ENCODE data around the gene STXBP4. TPM values are rescaled to one million over a fixed set of nuclear protein-coding genes. Genes with fewer than 3 reads are reported as not detected.

STXBP4 gene
- total RNA-seq, result 4.7 TPM
- long read RNA-seq, partial matches to known transcripts, result 0 of 2 reads
- long read RNA-seq, other reads (novel, unspliced or antisense), result 2 of 2 reads

GRCh38 chr17:54968262-54968987 is at the start of gene STXBP4, which contains the start of gene COX11:
STXBP4 (plus strand) TSS chr17:54968765; CDS start chr17:54986220, 17,455 bp downstream.
COX11 (minus strand) TSS chr17:54968654; CDS start chr17:54968646, 8 bp downstream.
- peaks cover 21% of the 10 kb centered on the region for H3K36me3 ChIP-seq
- intact Hi-C loops (cut with micrococcal nuclease), result no loop called here
- H3K27me3 ChIP-seq (ENCODE audit: low read depth), result no peaks in the 10 kb centered on the region
- H3K9me3 ChIP-seq (replicated peaks), result no peaks in the 10 kb centered on the region
- peaks cover 39% of the 10 kb centered on the region for H3K4me1 ChIP-seq
- peak within 1 kb of the TSS; percentile 97 for H3K4me3 ChIP-seq
- DNase-seq, result peak; percentile 94
- TF ChIP-seq CTCF (IDR thresholded peaks at IDR 0.05; ENCODE audit: borderline replicate concordance), result peak; percentile 60
- peak within 1 kb of the TSS; percentile 92 for H3K27ac ChIP-seq (replicated peaks)

- intact Hi-C loops (cut with micrococcal nuclease), result no loop called here
- Histone ChIP-seq H3K36me3 (peaks cover 38% of the 10 kb centered on the region), H3K4me1 (no peaks in the 10 kb centered on the region), H3K4me3 (no peak overlapping the region), H3K27ac (replicated peaks) (no peak overlapping the region), H3K27me3 (ENCODE audit: low read depth) (no peaks in the 10 kb centered on the region), H3K9me3 (replicated peaks) (peaks cover 16% of the 10 kb centered on the region)
- no peak for DNase-seq
- TF ChIP-seq CTCF (IDR thresholded peaks at IDR 0.05; ENCODE audit: borderline replicate concordance), result no peak
Observed at GRCh38 chr17:54919425-54919824, 49.1 kb upstream of the STXBP4 start.

GRCh38 chr17:54920819-54921218 is 47.7 kb upstream of the STXBP4 start:
- H3K9me3 ChIP-seq (replicated peaks), result peaks cover 16% of the 10 kb centered on the region
- DNase-seq, result no peak
- H3K36me3 ChIP-seq, result peaks cover 24% of the 10 kb centered on the region
- no peak overlapping the region for H3K4me3 ChIP-seq
- intact Hi-C loops (cut with micrococcal nuclease), result no loop called here
- no peak overlapping the region for H3K27ac ChIP-seq (replicated peaks)
- no peaks in the 10 kb centered on the region for H3K4me1 ChIP-seq
- no peak for TF ChIP-seq CTCF (IDR thresholded peaks at IDR 0.05; ENCODE audit: borderline replicate concordance)
- no peaks in the 10 kb centered on the region for H3K27me3 ChIP-seq (ENCODE audit: low read depth)

- H3K9me3 ChIP-seq (replicated peaks), result no peaks in the 10 kb centered on the region
- DNase-seq, result no peak
- H3K27ac ChIP-seq (replicated peaks), result no peak overlapping the region
- no peak for TF ChIP-seq CTCF (IDR thresholded peaks at IDR 0.05; ENCODE audit: borderline replicate concordance)
- H3K4me1 ChIP-seq, result no peaks in the 10 kb centered on the region
- no peaks in the 10 kb centered on the region for H3K27me3 ChIP-seq (ENCODE audit: low read depth)
- no peaks in the 10 kb centered on the region for H3K36me3 ChIP-seq
- no peak overlapping the region for H3K4me3 ChIP-seq
- intact Hi-C loops (cut with micrococcal nuclease), result no loop called here
Observed at GRCh38 chr17:54924405-54924804, 44.2 kb upstream of the STXBP4 start.

GRCh38 chr17:54927525-54927924 is 41.0 kb upstream of the STXBP4 start:
- H3K27me3 ChIP-seq (ENCODE audit: low read depth), result no peaks in the 10 kb centered on the region
- H3K4me3 ChIP-seq, result no peak overlapping the region
- no peaks in the 10 kb centered on the region for H3K9me3 ChIP-seq (replicated peaks)
- no peak for TF ChIP-seq CTCF (IDR thresholded peaks at IDR 0.05; ENCODE audit: borderline replicate concordance)
- H3K4me1 ChIP-seq, result no peaks in the 10 kb centered on the region
- DNase-seq, result no peak
- no peak overlapping the region for H3K27ac ChIP-seq (replicated peaks)
- intact Hi-C loops (cut with micrococcal nuclease), result no loop called here
- H3K36me3 ChIP-seq, result peaks cover 15% of the 10 kb centered on the region

Measured in left ventricle myocardium inferior (tissue), 1 donor.